B cell (primary cell): ENCODE results near the gene TMEM17. TPM values are rescaled to one million over a fixed set of nuclear protein-coding genes. Genes with fewer than 3 reads are reported as not detected.

ENCODE experiments used
- ATAC-seq: fragments of 200-7000 bp; cut with Tn5 transposase; one replicate; pipeline ENCODE4 v1.10.0; 2021; ENCODE audit warnings: low read depth, mild to moderate bottlenecking, moderate number of reproducible peaks, moderate library complexity
- CTCF ChIA-PET: fragments of 350-600 bp; sonication (Branson Sonifier 250); formaldehyde crosslinking; loops from one replicate; lab custom pipeline; 2021; ENCODE audit warnings: antibody characterized with exemption, inconsistent platforms; lab: Charles Lee
- POLR2A ChIA-PET: fragments of 350-600 bp; sonication (Branson Sonifier 250); formaldehyde crosslinking; loops from one replicate; lab custom pipeline; 2021; ENCODE audit warnings: antibody characterized with exemption; lab: Charles Lee
- DNase-seq: peaks from one replicate; pipeline ENCODE4 v3.0.0; 2013
- H2AFZ ChIP-seq: 2 replicates; pipeline ENCODE4 v1.6.1; 2012; ENCODE audit warnings: mild to moderate bottlenecking, low read depth, low read length; ENCODE audit not compliant: insufficient read depth, poor library complexity, severe bottlenecking
- H3K27ac ChIP-seq, 2 donors: 1 replicate in 1 of 2; 2 replicates in 1 of 2; pipeline ENCODE4 v1.5.1; 2012 to 2013; ENCODE audit warnings: low read length in 2 of 2, mild to moderate bottlenecking in 2 of 2, moderate library complexity in 1 of 2
- H3K27me3 ChIP-seq, 4 experiments: fragments of 200-600 bp in 1 of 4; sonication (generic) in 1 of 4; replicated peaks in 1 of 4; 1 replicate in 2 of 4; 2 replicates in 2 of 4; pipeline versions ENCODE4 v1.6.1 to v1.7.0; 2013 to 2016; ENCODE audit warnings: low read length in 3 of 4, mild to moderate bottlenecking in 2 of 4, mixed read lengths in 1 of 4, moderate library complexity in 1 of 4; ENCODE audit not compliant: insufficient read depth in 4 of 4, control insufficient read depth in 3 of 4; ENCODE audit errors: control extremely low read depth in 1 of 4
- H3K36me3 ChIP-seq, 2 experiments: replicated peaks in 1 of 2; 1 replicate in 1 of 2; 2 replicates in 1 of 2; pipeline versions ENCODE4 v1.6.1 to v1.7.1; 2013; ENCODE audit warnings: low read length in 1 of 2; ENCODE audit not compliant: insufficient read depth in 2 of 2, control insufficient read depth in 1 of 2; ENCODE audit errors: control extremely low read depth in 1 of 2, extremely low read depth in 1 of 2
- H3K4me1 ChIP-seq, 2 donors: fragments of 200-600 bp in 1 of 2; sonication (generic) in 1 of 2; 1 replicate in 1 of 2; 2 replicates in 1 of 2; pipeline versions ENCODE4 v1.5.1 to v1.6.1; 2013 to 2017; ENCODE audit warnings: low read length in 2 of 2; ENCODE audit not compliant: control insufficient read depth in 2 of 2, insufficient read depth in 2 of 2
- H3K4me2 ChIP-seq: replicated peaks from 2 replicates; pipeline ENCODE3; 2012; ENCODE audit warnings: mild to moderate bottlenecking, low read depth, low read length; ENCODE audit not compliant: poor library complexity, severe bottlenecking
- H3K4me3 ChIP-seq, 5 experiments: fragments of 200-600 bp in 1 of 5; sonication (generic) in 1 of 5; 1 replicate in 3 of 5; 2 replicates in 2 of 5; pipeline versions ENCODE4 v1.5.1 to v1.7.0; 2011 to 2016; ENCODE audit warnings: low read length in 4 of 5, mild to moderate bottlenecking in 4 of 5, low read depth in 2 of 5, control low read depth in 1 of 5, moderate library complexity in 1 of 5; ENCODE audit not compliant: insufficient read depth in 1 of 5; ENCODE audit errors: control extremely low read depth in 1 of 5, extremely low read depth in 1 of 5
- H3K79me2 ChIP-seq: fragments of 200-600 bp; sonication (generic); one replicate; pipeline ENCODE4 v1.6.0; 2016; ENCODE audit warnings: low read length; ENCODE audit not compliant: control insufficient read depth, insufficient read depth
- H3K9ac ChIP-seq: fragments of 200-600 bp; sonication (generic); 2 replicates; pipeline ENCODE4 v1.6.1; 2017; ENCODE audit warnings: mild to moderate bottlenecking, low read length, moderate library complexity
- H3K9me3 ChIP-seq, 3 donors: one replicate each; pipeline versions ENCODE4 v1.6.1 to v1.7.1; 2013; ENCODE audit warnings: low read length in 2 of 3; ENCODE audit not compliant: control insufficient read depth in 2 of 3, insufficient read depth in 1 of 3; ENCODE audit errors: control extremely low read depth in 1 of 3
- H4K20me1 ChIP-seq: 2 replicates; pipeline ENCODE4 v1.6.0; 2012; ENCODE audit warnings: mild to moderate bottlenecking, low read length; ENCODE audit not compliant: insufficient read depth, control insufficient read depth, poor library complexity, severe bottlenecking
- H3K27ac Mint-ChIP-seq: one replicate; pipeline ENCODE4 v1.8.0; 2021; ENCODE audit warnings: mixed read lengths
- H3K27me3 Mint-ChIP-seq: one replicate; pipeline ENCODE4 v1.8.0; 2021; ENCODE audit warnings: mixed read lengths
- H3K4me1 Mint-ChIP-seq: one replicate; pipeline ENCODE4 v1.8.0; 2021; ENCODE audit warnings: mixed read lengths
- H3K4me3 Mint-ChIP-seq: one replicate; pipeline ENCODE4 v1.8.0; 2021; ENCODE audit warnings: mixed read lengths
- H3K9me3 Mint-ChIP-seq: one replicate; pipeline ENCODE4 v1.8.0; 2022; ENCODE audit warnings: mixed read lengths; ENCODE audit not compliant: insufficient read depth
- CTCF ChIP-seq: fragments of 200-600 bp; IDR thresholded peaks from one replicate; pipeline ENCODE4 v1.8.0; 2022; ENCODE audit warnings: antibody characterized with exemption, mild to moderate bottlenecking
- EZH2 ChIP-seq: IDR thresholded peaks from 2 replicates; pipeline ENCODE4 v1.6.1; 2012; ENCODE audit warnings: borderline replicate concordance, low read depth, mild to moderate bottlenecking, moderate library complexity, low read length; ENCODE audit not compliant: insufficient read depth, poor library complexity, severe bottlenecking
- WGBS: methylation state at CpG from one replicate; pipeline ENCODE4 v1.1.5; 2013; ENCODE audit warnings: missing lambda C conversion rate; ENCODE audit not compliant: insufficient coverage; 5-methylcytosine and 5-hydroxymethylcytosine counted together
- intact Hi-C: fragments of 100-400 bp; cut with micrococcal nuclease; formaldehyde crosslinking; loops from one replicate; pipeline ENCODE4 v1.10.0; 2022
- polyA plus RNA-seq: library from polyadenylated mRNA; depleted of rRNA; stranded (reverse); fragments of >200 nt; gene quantifications from 2 replicates; pipeline ENCODE4 v1.2.3, GENCODE V29; 2012
- total RNA-seq, 2 donors: library from RNA; stranded (reverse); fragments of 120-200 nt in 1 of 2; gene quantifications; 1 replicate in 1 of 2; 2 replicates in 1 of 2; pipeline versions ENCODE4 v1.2.3 to v1.2.4, GENCODE V29; 2013 to 2022

Gene TMEM17
- total and polyA plus RNA-seq, 2 donors (not counting 1 experiment from before 2014, with no cell fraction given) = not detected

- intact Hi-C loops = no loop called here
- TF ChIP-seq EZH2 (no peak), CTCF (no peak)
- Histone ChIP-seq H3K4me2 (no peak overlapping the region), H4K20me1 (no peaks in the 10 kb centered on the region), H3K27ac (no peak overlapping the region), H3K79me2 (no peaks in the 10 kb centered on the region), H3K9me3 (no peaks in the 10 kb centered on the region), H3K4me3 (no peak overlapping the region), H3K36me3 (no peaks in the 10 kb centered on the region), H3K9ac (no peak overlapping the region), H3K4me1 (no peaks in the 10 kb centered on the region), H3K27me3 (no peaks in the 10 kb centered on the region), H2AFZ (no peak overlapping the region)
- CTCF ChIA-PET = interaction anchor here (2.9 to 14.5 kb wide), 2 partner anchors 8 to 309 kb away, joined by 16 to 314 read pairs; no protein-coding TSS in a partner anchor
- Mint-ChIP-seq H3K9me3 (no peaks in the 10 kb centered on the region), H3K27ac (no peak overlapping the region), H3K4me3 (no peak overlapping the region), H3K27me3 (no peaks in the 10 kb centered on the region), H3K4me1 (no peaks in the 10 kb centered on the region)
- DNase-seq (no peak), ATAC-seq (no peak)
- 95% methylated on average over 13 of the region's 14 CpGs for WGBS
- POLR2A ChIA-PET = no interaction called here
Measured at GRCh38 chr2:62464221-62465007, 41.6 kb downstream of the TMEM17 start.

DNA sequence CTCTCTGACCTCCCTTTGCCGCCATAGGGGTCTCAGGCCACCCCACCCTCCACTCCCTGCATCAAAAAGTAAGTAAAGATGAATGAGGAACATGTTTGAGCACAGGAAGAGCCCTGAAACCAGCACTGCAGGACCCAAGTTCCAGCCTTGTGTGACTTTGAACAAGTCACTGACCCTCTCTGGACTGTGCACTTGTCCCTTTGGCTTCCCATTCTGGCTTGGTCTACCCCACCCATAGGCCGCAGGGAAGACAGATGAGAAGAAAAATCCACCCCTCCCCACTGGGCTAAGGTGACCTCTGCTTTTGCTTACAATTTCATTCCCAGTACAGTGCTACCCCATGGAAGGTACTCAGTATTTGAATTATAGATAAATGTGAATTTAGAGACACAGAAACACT lies 43.8 kb downstream of the TMEM17 start:
- H3K4me1 Mint-ChIP-seq = peaks cover 4% of the 10 kb centered on the region
- WGBS = 100% methylated on average over 1 of the region's 2 CpGs
- no peaks in the 10 kb centered on the region for H4K20me1 ChIP-seq
- no peaks in the 10 kb centered on the region for H3K9me3 ChIP-seq
- ATAC-seq (no peak), DNase-seq (no peak)
- peaks cover 3% of the 10 kb centered on the region in 2 donors for H3K4me1 ChIP-seq
- no peaks in the 10 kb centered on the region for H3K79me2 ChIP-seq
- no peaks in the 10 kb centered on the region for H3K9me3 Mint-ChIP-seq
- H3K27me3 Mint-ChIP-seq = no peaks in the 10 kb centered on the region
- intact Hi-C loops = no loop called here
- TF ChIP-seq CTCF (no peak), EZH2 (no peak)
- H3K36me3 ChIP-seq = no peaks in the 10 kb centered on the region
- H3K4me3 ChIP-seq = no peak overlapping the region
- no peak overlapping the region for H3K9ac ChIP-seq
- POLR2A ChIA-PET = no interaction called here
- no peak overlapping the region for H3K27ac Mint-ChIP-seq
- no peak overlapping the region for H3K4me3 Mint-ChIP-seq
- no peak overlapping the region for H3K4me2 ChIP-seq
- CTCF ChIA-PET = interaction anchor here (14.5 kb wide), 1 partner anchor 311 kb away, joined by 314 read pairs; no protein-coding TSS in a partner anchor
- peaks cover 0 to 4% (median under 1%) of the 10 kb centered on the region in 4 experiments for H3K27me3 ChIP-seq
- no peak overlapping the region for H2AFZ ChIP-seq
- H3K27ac ChIP-seq = no peak overlapping the region
